HEK293 (cell line): ENCODE measurements around the gene ABCA1.

Experiments used
- CTCF ChIP-seq: fragments of 450-650 bp; formaldehyde crosslinking; IDR thresholded peaks from 2 replicates; pipeline ENCODE4 v1.5.1; 2016; ENCODE audit warnings: missing biosample characterization, missing genetic modification characterization
- ELK4 ChIP-seq: IDR thresholded peaks from 2 replicates; pipeline ENCODE4 v1.6.1; 2011; ENCODE audit warnings: mild to moderate bottlenecking, low read depth, low read length, borderline replicate concordance
- KLF16 ChIP-seq: fragments of 450-650 bp; formaldehyde crosslinking; IDR thresholded peaks from 2 replicates; pipeline ENCODE4 v1.5.1; 2017; ENCODE audit warnings: missing biosample characterization, missing genetic modification characterization
- REPIN1 ChIP-seq: fragments of 450-650 bp; formaldehyde crosslinking; IDR thresholded peaks from 2 replicates; pipeline ENCODE4 v1.5.1; 2017; ENCODE audit warnings: missing biosample characterization, missing genetic modification characterization, low read depth
- SCRT1 ChIP-seq: fragments of 450-650 bp; formaldehyde crosslinking; IDR thresholded peaks from 2 replicates; pipeline ENCODE4 v1.5.1; 2016; ENCODE audit warnings: missing biosample characterization, missing genetic modification characterization, borderline replicate concordance
- SP2 ChIP-seq: fragments of 450-650 bp; formaldehyde crosslinking; IDR thresholded peaks from 2 replicates; pipeline ENCODE4 v1.5.1; 2016; ENCODE audit warnings: missing biosample characterization, missing genetic modification characterization
- YY1 ChIP-seq: fragments of 450-650 bp; formaldehyde crosslinking; IDR thresholded peaks from 2 replicates; pipeline ENCODE4 v1.5.1; 2018; ENCODE audit warnings: missing biosample characterization, missing genetic modification characterization
- ZBTB21 ChIP-seq: fragments of 450-650 bp; formaldehyde crosslinking; IDR thresholded peaks from 2 replicates; pipeline ENCODE4 v1.5.1; 2017; ENCODE audit warnings: missing biosample characterization, missing genetic modification characterization
- ZFP41 ChIP-seq: fragments of 450-650 bp; formaldehyde crosslinking; IDR thresholded peaks from 2 replicates; pipeline ENCODE4 v1.5.1; 2016; ENCODE audit warnings: missing biosample characterization, missing genetic modification characterization, borderline replicate concordance
- ZNF280C ChIP-seq: fragments of 450-650 bp; formaldehyde crosslinking; IDR thresholded peaks from 2 replicates; pipeline ENCODE4 v1.5.1; 2016; ENCODE audit warnings: missing biosample characterization, missing genetic modification characterization
- ZNF639 ChIP-seq: fragments of 450-650 bp; formaldehyde crosslinking; IDR thresholded peaks from 2 replicates; pipeline ENCODE4 v1.5.1; 2016; ENCODE audit warnings: missing biosample characterization, missing genetic modification characterization
- ZNF707 ChIP-seq: fragments of 450-650 bp; formaldehyde crosslinking; IDR thresholded peaks from 2 replicates; pipeline ENCODE4 v1.5.1; 2016; ENCODE audit warnings: missing biosample characterization, missing genetic modification characterization

- no peak for TF ChIP-seq ELK4
- no peak for TF ChIP-seq SCRT1 (tag by site-specific recombination)
- TF ChIP-seq ZNF280C (tag by site-specific recombination) = no peak
- TF ChIP-seq ZNF639 (tag by site-specific recombination) = no peak
- TF ChIP-seq ZFP41 (tag by site-specific recombination) = no peak
- no peak for TF ChIP-seq YY1 (tag by site-specific recombination)
- TF ChIP-seq CTCF (tag by site-specific recombination) = no peak
- TF ChIP-seq REPIN1 (tag by site-specific recombination) = no peak
- TF ChIP-seq SP2 (tag by site-specific recombination) = no peak
- TF ChIP-seq KLF16 = no peak
- no peak for TF ChIP-seq ZNF707 (tag by site-specific recombination)
- no peak for TF ChIP-seq ZBTB21
Measured at GRCh38 chr9:104923740-104924139, 4.2 kb downstream of the ABCA1 start.
